HS-5 (cell line): Measurements from ENCODE around the gene ARMH1.

Source experiments
- DNase-seq: peaks from one replicate; pipeline ENCODE4 v3.0.0-alpha.2; 2012; ENCODE audit warnings: low read depth

The ARMH1 gene

DNA sequence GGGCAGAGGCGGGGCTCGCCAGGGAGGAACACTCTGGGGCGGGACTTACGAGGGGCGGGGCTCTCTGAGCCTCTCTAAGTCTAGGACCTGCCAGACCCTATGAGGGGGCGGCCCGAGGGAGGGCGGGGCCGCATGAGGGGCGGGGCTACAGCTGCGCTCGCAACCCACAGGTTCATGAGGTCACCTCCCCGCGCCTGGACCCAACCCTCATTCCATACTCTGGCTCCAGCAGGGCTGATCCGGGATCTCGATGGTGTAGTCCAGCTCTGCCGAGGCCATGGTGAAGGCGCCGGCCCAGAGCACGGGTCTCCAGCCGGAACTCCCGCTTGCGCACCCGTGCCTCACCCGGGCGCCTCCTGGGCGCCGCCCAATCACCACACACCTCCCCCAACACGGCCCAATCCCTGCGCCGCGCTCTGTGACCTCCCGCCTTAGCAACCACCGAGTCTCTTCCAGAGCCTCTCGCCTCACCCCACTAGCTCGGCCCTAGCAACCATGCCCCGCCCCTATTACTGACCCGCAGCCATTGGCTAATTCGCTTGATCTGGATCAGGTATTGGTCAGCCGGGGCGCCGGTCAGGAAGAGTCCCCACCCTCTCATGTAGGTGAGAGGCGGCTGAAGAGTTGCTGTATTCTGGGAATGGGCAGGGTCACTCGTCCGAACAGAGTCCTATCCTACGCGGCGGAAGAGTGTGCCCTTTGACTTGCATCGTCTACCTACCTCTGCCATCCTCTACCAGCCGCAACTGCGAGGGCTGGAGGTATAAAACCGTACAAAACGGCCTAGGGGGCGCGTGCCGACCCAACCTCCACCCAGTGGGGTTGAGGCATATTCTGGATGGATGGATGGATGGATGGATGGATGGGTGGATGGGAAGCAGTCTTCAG, at the start of gene ARMH1, which contains the start of gene TMEM53:
Gene ARMH1, plus strand, starts transcription at position 602 of the 888 bp plus-strand sequence. CDS start 14,984 bp downstream, outside the sequence.
Gene TMEM53, minus strand, starts transcription at position 369 of the 888 bp plus-strand sequence. Its CDS starts 90 bp downstream, at position 279.
- peak; percentile 95 for DNase-seq

- DNase-seq: no peak
Measured at GRCh38 chr1:44625348-44625747, 49.2 kb upstream of the ARMH1 start.

DNA sequence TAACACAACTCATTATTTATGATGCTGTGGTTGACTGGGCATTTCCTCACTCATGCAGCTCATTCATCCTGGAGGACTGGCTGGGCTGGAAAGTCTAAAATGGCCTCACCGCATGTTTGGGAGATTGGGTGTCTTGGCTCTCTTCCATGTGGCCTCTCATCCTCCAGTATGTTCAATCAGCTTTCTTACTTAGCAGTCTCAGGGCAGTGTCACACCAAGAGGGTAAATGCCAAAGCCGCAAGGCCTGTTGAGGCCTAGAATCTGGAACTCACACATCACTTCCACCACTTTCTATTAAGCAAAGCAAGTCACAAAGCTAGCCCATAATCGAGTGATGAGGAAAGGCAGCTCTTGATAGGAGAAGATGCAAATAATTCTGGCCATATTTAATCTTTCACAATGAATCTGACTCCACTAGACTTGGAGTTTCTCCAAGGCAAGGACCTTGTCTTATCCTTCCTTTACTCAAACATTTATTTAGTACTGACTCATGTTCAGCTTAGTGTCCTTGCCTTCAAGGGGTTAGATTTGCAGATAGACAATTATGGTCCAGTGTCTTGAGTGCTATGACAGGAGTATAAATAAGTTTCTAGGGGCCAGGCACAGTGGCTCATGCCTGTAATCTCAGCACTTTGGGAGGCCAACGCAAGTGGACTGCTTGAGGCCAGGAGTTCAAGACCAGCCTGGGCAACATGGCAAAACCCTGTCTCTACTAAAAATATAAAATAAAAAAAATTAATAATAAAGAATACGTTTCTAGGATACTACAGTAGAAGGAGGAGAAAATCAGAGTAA, 45.4 kb upstream of the ARMH1 start:
- peak; percentile 86 for DNase-seq

DNA sequence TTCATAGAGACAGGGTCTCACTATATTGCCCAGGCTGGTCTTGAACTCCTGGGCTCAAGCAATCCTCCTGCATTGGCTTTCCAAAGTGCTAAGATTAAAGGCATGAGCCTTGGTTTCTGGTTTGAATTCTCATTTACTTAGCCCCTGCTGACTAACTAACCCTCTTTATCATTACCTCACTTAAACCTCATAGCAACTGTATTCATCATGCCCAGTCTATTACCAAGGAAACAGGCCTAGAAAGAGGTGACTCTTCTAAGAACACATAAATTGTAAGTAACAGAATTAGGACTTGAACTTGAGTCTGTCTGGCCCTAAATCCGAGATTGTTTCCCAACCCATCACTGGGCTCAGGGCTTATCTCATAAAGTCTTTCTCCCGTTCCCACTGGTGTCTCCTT, 44.4 kb upstream of the ARMH1 start:
- no peak for DNase-seq

GRCh38 chr1:44631333-44631646, 43.2 kb upstream of the ARMH1 start:
- no peak for DNase-seq

DNA sequence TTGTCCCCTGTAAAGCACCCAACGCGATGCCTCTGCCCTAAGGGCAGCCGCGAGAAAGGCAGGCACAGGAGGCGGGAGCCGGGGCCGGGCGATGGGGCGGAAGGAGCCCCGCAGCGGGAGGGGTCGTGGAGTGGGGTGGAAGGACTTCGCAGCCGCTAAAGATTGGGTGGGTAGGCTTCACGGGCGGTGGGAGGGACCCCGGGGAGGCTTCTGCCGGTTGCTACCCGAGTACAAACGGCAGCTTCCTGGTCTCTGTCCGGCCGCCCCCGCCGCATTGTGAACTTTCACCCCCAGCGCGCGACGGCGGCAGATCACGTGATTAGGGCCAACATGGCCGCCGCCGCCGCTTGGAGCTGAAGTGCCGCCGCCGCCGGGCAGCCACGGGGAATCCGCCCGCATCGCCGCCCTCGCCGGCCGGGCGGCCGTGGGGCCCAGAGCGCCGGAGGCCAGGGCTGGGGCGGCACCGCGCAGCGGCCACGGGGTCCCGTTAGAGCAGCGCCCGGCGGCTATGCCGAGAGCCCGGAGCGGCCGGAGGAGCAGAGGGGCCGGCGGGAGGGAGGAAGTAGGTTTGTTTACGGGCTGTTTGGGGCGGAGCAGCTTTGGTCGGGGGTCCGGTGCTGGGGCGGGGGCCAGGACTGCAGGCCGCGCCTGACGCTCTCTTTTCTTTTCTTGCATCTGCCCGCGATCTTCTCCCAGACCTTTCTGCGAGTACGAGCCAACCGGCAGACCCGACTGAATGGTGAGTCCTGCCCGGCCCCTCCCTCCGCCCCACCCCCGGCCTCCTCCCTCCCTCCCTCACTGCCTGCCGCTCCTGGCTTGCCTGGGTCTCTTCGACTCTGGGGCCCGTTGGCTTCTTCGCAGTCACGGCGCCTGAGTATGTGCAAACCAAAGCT, 42.6 kb upstream of the ARMH1 start:
- no peak for DNase-seq

DNA sequence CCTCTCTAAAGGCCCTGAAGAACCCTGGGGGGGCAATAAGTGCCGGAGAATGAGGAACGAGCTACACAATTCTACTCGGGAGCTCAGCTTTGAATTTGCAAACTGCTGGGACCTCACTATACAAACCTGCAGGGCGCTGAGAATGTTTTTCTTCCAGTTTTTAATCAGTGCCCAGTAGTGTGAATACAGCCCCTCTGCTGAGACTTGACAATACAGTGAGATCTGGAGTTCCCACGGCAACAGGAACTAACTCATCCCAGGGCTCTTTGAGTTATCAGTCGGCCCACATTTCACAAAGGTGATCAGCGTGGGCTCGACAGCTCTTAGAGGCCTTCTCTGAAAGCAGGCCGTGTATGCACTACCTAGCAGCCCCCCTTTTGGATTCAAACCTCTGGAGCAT, 41.9 kb upstream of the ARMH1 start:
- DNase-seq: no peak

DNA sequence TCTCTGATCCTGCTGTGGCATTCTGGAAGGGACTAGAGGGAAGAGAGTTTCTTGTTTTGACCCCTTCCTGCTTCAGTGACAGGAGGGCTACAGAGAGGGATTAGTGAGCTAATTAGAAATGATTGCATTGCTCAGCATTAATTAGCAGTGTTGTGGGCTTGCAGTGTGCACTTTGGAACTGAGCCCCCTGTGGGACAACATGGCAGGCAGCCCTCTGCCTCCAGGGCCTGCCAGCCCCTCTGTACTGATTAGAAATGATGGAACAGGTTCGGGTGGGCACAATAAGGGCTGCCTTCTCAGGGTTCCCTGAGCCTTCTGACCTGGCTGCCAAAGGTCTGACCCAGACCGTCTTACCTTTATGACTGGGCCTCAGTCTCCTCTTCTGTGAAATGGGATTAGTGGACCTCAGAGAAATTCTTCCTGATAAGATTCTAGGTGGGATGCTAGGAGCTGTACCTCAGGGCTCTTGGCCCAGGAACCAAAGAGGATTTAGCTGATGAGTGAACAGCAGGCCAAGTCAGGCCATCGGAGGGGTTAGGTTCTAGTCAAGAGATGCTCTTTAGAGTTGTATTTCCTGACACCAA, 39.8 kb upstream of the ARMH1 start:
- no peak for DNase-seq

- no peak for DNase-seq
Measured at GRCh38 chr1:44635439-44635838, 39.1 kb upstream of the ARMH1 start.

DNA sequence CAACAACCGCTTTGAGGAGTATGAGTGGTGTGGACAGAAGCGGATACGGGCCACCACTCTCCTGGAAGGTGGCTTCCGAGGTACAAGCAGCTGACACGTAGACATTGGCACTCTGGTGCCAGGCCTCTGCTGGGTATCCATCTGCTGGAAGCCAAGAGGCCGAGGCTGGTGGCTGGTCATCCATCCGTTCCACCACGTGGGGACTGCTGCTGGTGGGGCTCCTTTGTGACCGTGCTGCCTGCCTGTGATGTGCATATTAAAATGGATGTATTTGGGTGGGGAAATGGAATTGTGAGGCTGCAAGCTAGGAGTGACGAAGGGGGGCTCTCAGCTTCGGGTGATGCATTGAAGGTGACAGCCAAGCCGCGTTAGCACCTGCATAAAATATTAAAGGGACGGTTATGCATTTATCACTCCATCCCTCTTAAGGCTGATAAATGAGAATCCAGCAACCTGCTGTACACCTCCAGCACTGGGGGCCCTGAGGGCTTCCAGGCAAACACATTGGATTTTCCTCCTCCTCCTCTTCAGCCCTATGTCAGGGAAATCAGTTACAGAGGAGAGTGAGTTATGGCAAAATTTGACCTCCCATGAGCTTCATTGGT, 38.3 kb upstream of the ARMH1 start:
- no peak for DNase-seq

DNA sequence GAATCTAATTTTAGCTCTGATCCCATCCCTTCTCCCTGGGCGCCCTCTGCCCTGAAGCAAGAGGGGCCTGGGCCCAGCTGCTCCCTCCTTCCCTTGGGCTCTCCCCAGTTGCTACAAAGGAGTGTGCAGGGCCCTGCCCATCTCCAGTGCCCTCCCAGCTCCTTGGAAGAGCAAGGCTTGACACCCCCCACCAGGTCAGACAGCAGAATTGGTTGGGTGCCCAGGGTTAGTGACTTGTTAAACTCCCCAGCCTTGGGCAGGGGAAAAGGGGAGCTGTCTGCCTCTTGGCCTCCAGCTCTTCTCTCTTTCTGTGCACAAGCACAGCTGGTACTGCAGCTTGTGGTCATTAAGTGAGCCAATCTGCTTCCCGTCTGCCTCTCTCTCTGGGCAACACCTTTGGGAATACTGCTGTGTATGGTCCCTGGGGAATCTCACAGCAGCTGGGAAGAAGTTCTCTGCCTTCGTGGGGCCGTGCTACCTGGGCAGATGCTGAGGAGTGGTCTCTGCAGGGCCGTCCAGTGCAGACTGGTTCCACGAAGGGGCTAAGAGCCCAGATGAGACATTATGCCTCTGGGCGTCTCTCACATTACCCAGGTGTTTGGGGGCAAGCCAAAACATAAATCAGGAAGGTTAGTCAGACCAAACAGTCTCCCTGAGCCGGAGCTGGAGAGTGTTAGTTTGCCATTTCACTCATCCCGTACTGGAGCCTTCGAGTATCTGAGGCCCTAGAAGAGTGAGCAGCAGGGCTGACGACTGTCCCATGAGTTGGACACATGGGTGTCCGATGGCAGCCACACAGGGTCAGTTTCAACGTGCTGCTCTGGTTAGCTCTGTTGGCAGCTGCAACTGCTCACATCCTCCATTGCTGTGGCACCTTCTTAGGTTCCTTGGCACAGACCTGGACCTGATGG, 37.6 kb upstream of the ARMH1 start:
- DNase-seq: no peak

GRCh38 chr1:44637702-44638411, 36.7 kb upstream of the ARMH1 start:
- no peak for DNase-seq

- DNase-seq: no peak
Measured at GRCh38 chr1:44640200-44640853, 34.2 kb upstream of the ARMH1 start.

DNA sequence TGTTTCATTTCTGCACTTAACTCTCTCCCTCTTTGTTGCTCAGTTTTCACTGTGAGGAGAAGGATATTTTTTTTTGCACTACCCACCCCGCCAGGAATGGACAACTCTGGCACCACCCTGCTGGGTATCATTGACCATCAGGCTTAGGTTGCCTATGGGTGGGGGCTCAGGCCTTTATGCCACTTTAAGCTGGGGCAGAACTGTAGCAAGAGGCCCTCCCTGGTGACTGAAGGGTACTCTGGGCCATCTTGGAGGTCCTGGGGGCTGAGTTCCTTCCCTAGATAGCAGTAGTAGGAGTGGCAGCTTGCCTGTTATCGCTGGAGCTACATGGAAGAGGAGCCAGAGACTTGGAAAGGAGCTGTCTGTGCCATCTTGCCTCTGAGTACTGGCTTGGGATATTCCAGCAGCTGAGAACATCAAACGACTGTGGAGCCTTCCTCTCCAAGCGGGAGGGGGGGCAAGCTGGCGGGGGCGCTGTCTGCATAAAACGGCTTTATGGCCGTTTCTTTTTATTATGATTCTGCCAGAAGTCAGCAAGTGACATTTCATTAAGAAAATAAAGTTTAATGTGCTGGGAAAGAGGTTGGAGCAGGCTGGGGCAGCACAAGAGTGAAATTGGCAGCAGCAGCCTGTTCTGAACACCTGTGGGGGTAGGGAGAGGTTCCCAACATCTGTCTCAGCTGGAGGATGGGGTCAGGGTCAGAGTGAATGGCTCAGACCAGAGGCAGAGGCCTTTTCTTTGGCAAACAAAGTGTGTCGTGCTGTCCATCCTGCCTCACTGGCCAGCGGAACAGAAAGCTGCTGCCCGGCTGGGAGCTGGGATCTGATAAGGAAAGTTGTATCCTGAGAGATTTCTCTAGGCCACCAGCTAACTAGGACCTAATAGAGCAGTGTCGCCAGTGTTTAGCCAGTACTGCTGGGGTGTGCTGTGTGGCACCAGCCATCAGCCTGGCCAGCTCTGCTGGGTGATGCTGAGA, 33.1 kb upstream of the ARMH1 start:
- DNase-seq: no peak

- DNase-seq: no peak
Measured at GRCh38 chr1:44642255-44642654, 32.3 kb upstream of the ARMH1 start.

GRCh38 chr1:44642925-44643324, 31.6 kb upstream of the ARMH1 start:
- no peak for DNase-seq

DNA sequence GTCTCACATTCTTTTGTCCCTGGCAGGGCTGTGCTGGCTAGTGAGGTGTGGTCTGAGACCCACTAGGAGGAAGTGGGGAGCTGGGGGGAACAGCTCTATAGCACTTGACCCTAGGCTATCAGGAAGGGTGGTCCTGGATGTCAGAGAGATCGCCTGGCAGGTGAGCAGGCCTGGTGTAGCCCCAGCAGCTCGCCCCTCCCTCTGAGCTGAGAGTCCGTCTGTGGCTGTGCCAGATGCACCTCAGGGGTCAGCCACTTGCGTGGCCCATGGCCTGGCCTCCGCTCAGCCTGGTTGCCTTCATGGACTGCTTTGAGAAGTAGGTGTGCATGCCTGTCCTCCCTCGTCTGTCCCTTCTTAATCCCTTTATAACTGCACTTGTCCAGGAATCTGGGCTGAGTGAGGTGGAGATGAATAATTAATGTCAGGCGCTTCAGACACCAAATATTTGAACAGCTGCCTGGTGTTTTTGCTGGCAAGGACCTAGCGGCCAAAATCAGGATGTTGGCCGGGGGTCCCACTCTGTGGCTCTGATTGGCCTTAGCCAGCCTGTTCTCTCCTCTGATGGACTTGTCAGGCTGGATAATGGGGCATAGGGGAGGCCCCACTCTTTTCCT, 30.7 kb upstream of the ARMH1 start:
- no peak for DNase-seq
